Karpas-422 (cell line): Measurements from ENCODE around the gene CTBP1. TPM values are rescaled to one million over a fixed set of nuclear protein-coding genes. Genes with fewer than 3 reads are reported as not detected.

Experiments used
- DNase-seq: peaks from one replicate; pipeline ENCODE4 v3.0.0-alpha.2; 2015
- H2AFZ ChIP-seq: fragments of 200-600 bp; sonication (generic); 2 replicates; pipeline ENCODE4 v1.6.1; 2014; ENCODE audit warnings: antibody characterized with exemption, low read length, mixed read lengths
- H3K27ac ChIP-seq: fragments of 200-600 bp; sonication (generic); 2 replicates; pipeline ENCODE4 v1.5.1; 2014; ENCODE audit warnings: mild to moderate bottlenecking, low read length, moderate library complexity
- H3K27me3 ChIP-seq: fragments of 200-600 bp; sonication (generic); 2 replicates; pipeline ENCODE4 v1.6.1; 2014; ENCODE audit warnings: low read length, mixed read lengths
- H3K36me3 ChIP-seq: fragments of 200-600 bp; sonication (generic); 2 replicates; pipeline ENCODE4 v1.6.1; 2014; ENCODE audit warnings: low read length, mixed read lengths; ENCODE audit not compliant: insufficient read depth
- H3K4me1 ChIP-seq: fragments of 200-600 bp; sonication (generic); 2 replicates; pipeline ENCODE4 v1.6.1; 2014; ENCODE audit warnings: mild to moderate bottlenecking, low read length, mixed read lengths
- H3K4me2 ChIP-seq: fragments of 200-600 bp; sonication (generic); 2 replicates; pipeline ENCODE4 v1.6.1; 2014; ENCODE audit warnings: low read length, low read depth, mild to moderate bottlenecking; ENCODE audit not compliant: poor library complexity, severe bottlenecking
- H3K4me3 ChIP-seq: fragments of 200-600 bp; sonication (generic); 2 replicates; pipeline ENCODE4 v1.5.1; 2014; ENCODE audit warnings: mild to moderate bottlenecking, antibody characterized with exemption, low read length, mixed read lengths
- H3K79me2 ChIP-seq: fragments of 200-600 bp; sonication (generic); 2 replicates; pipeline ENCODE4 v1.6.1; 2014; ENCODE audit warnings: mild to moderate bottlenecking, low read length, mixed read lengths
- H3K9ac ChIP-seq: fragments of 200-600 bp; sonication (generic); 2 replicates; pipeline ENCODE4 v1.6.0; 2014; ENCODE audit warnings: low read length
- H3K9me2 ChIP-seq: fragments of 200-600 bp; sonication (generic), shearing (Covaris generic); replicated peaks from 2 replicates; pipeline ENCODE4 v1.6.0; 2014; ENCODE audit warnings: mild to moderate bottlenecking, low read length, moderate library complexity; ENCODE audit not compliant: insufficient read depth
- H3K9me3 ChIP-seq: fragments of 300-700, 200-600 bp; sonication (generic); 2 replicates; pipeline ENCODE4 v1.6.1; 2014; ENCODE audit warnings: low read length, mixed read lengths
- H4K20me1 ChIP-seq: fragments of 200-600 bp; sonication (generic); 2 replicates; pipeline ENCODE4 v1.6.1; 2014; ENCODE audit warnings: mild to moderate bottlenecking, antibody characterized with exemption, low read length, low read depth; ENCODE audit not compliant: insufficient read depth
- total RNA-seq: library from RNA; depleted of rRNA; stranded (reverse); fragments of >200 nt; shearing (Covaris generic); gene quantifications from 2 replicates; pipeline ENCODE4 v1.2.3, GENCODE V29; 2014; ENCODE audit warnings: low replicate concordance; rRNA removed

Gene CTBP1
- total RNA-seq, 1 experiment from 2014 or later: 86.9 TPM

DNA sequence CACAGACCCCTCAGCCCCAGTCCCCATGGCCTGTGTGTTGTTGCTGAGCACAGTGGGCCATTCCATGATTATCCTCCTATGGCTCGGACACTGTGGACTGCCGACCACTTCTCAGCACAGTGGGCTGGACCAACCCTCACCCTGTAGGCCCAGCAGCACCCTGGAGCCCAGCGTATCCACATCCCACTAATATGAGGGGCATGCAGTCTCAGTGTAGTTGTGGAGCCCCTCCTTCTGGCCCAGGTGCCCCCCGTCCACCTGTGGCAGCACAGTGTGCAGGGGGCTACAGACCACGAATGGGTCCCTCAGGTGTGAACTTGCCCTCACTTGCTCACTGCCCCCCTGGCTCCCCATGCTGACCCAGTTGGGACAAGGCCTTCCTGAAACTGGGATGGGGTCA lies 84.5 kb downstream of the CTBP1 start:
- Histone ChIP-seq H3K9me2 (no peaks in the 10 kb centered on the region), H4K20me1 (no peaks in the 10 kb centered on the region), H3K27ac (no peak overlapping the region), H3K4me3 (no peak overlapping the region), H3K9ac (no peak overlapping the region), H3K9me3 (no peaks in the 10 kb centered on the region), H3K36me3 (no peaks in the 10 kb centered on the region), H3K4me1 (peaks cover 21% of the 10 kb centered on the region), H3K79me2 (no peaks in the 10 kb centered on the region), H2AFZ (no peak overlapping the region), H3K4me2 (no peak overlapping the region), H3K27me3 (no peaks in the 10 kb centered on the region)
- DNase-seq: peak; percentile 25

DNA sequence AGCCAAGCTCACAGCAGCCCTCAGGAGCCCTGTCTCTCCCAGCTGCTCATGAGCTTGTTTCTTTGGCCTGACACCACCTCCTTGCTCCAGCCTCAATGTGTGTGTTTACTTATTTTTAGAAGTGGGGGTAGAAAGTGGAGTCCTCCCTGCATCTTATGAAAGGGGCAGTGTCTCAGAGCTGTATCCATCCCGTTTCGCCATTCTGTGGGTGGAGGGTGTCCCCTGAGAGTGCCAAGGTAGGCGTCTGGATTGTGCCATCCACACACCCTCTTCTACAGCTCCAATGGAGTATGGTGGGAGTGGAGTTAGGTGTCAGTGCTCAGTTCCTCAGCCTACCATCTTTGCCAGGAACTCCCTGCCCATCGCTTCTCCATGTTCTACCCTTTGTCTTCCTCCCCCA lies 84.9 kb downstream of the CTBP1 start:
- no peaks in the 10 kb centered on the region for H4K20me1 ChIP-seq
- no peak overlapping the region for H3K9ac ChIP-seq
- H3K4me2 ChIP-seq: no peak overlapping the region
- no peak overlapping the region for H3K27ac ChIP-seq
- H3K4me3 ChIP-seq: no peak overlapping the region
- H3K36me3 ChIP-seq: no peaks in the 10 kb centered on the region
- DNase-seq: peak; percentile 16
- H2AFZ ChIP-seq: no peak overlapping the region
- H3K9me2 ChIP-seq: no peaks in the 10 kb centered on the region
- no peaks in the 10 kb centered on the region for H3K79me2 ChIP-seq
- peaks cover 21% of the 10 kb centered on the region for H3K4me1 ChIP-seq
- H3K27me3 ChIP-seq: no peaks in the 10 kb centered on the region
- no peaks in the 10 kb centered on the region for H3K9me3 ChIP-seq

Other genes with a start within 250 kb of the CTBP1 start
- gene FGFRL1, start 237.5 kb downstream of the CTBP1 start, total RNA-seq: 0.76 TPM in 1 of 2 replicates, not detected in the other
- not detected in 2 replicates for gene RNF212, start 135.6 kb downstream of the CTBP1 start, total RNA-seq
- gene SPON2, start 76.5 kb downstream of the CTBP1 start, total RNA-seq: 7.4 and 8.9 TPM in 2 replicates
- gene MAEA, start 40.8 kb upstream of the CTBP1 start, total RNA-seq: 31.3 and 54.0 TPM in 2 replicates
- gene UVSSA, start 98.1 kb upstream of the CTBP1 start, total RNA-seq: 12.4 and 16.2 TPM in 2 replicates
- gene NKX1-1, start 157.3 kb upstream of the CTBP1 start, total RNA-seq: not detected in 2 replicates